ENCODE data around the gene CASK.
"Not testable (repeated sequence)": the region's sequence is repeated elsewhere in the genome, so short reads cannot be mapped to it uniquely, and the experiment has no call there.

CASK gene

GRCh38 chrX:41616935-41617334, 306.4 kb downstream of the CASK start:
- no peak for DNase-seq

- no peak for DNase-seq
Observed at GRCh38 chrX:41616255-41616654, 307.1 kb downstream of the CASK start.

GRCh38 chrX:41608244-41608643, 315.1 kb downstream of the CASK start:
- DNase-seq: no peak

GRCh38 chrX:41607264-41607832, 316.0 kb downstream of the CASK start:
- no peak for DNase-seq

- not testable (repeated sequence) for DNase-seq
Observed at GRCh38 chrX:41606057-41606456, 317.3 kb downstream of the CASK start.

- no peak for DNase-seq
Observed at GRCh38 chrX:41604766-41605543, 318.4 kb downstream of the CASK start.

- no peak for DNase-seq
Observed at GRCh38 chrX:41604177-41604576, 319.2 kb downstream of the CASK start.

- no peak for DNase-seq
Observed at GRCh38 chrX:41603596-41603995, 319.8 kb downstream of the CASK start.

- DNase-seq: no peak
Observed at GRCh38 chrX:41602816-41603345, 320.5 kb downstream of the CASK start.

- no peak for DNase-seq
Observed at GRCh38 chrX:41600291-41600690, 323.1 kb downstream of the CASK start.

GRCh38 chrX:41599507-41599906, 323.8 kb downstream of the CASK start:
- DNase-seq: no peak

- no peak for DNase-seq
Observed at GRCh38 chrX:41596596-41596995, 326.8 kb downstream of the CASK start.

GRCh38 chrX:41594634-41595033, 328.7 kb downstream of the CASK start:
- DNase-seq: no peak

- no peak for DNase-seq
Observed at GRCh38 chrX:41591906-41592305, 331.4 kb downstream of the CASK start.

- no peak for DNase-seq
Observed at GRCh38 chrX:41590641-41591040, 332.7 kb downstream of the CASK start.

GRCh38 chrX:41589634-41590270, 333.6 kb downstream of the CASK start:
- no peak for DNase-seq

GRCh38 chrX:41588271-41588670, 335.1 kb downstream of the CASK start:
- DNase-seq: no peak

- DNase-seq: peak; percentile 27
Observed at GRCh38 chrX:41580423-41581064, 342.8 kb downstream of the CASK start.

GRCh38 chrX:41563876-41564275, 359.5 kb downstream of the CASK start:
- DNase-seq: no peak

- DNase-seq: peak; percentile 27
Observed at GRCh38 chrX:41561045-41561444, 362.3 kb downstream of the CASK start.

GRCh38 chrX:41559235-41560052, 363.9 kb downstream of the CASK start:
- no peak for DNase-seq

- no peak for DNase-seq
Observed at GRCh38 chrX:41558531-41558930, 364.8 kb downstream of the CASK start.

Data from central memory CD4-positive, alpha-beta T cell (primary cell).